Endodermal cell (in vitro differentiated cells): ENCODE data around the gene SMURF1. TPM values are rescaled to one million over a fixed set of nuclear protein-coding genes. Genes with fewer than 3 reads are reported as not detected.
A peak's percentile ranks its signal among the peaks of the same experiment; 100 is the strongest.

Experiments used
- DNase-seq: peaks from one replicate; pipeline ENCODE4 v3.0.0-alpha.2; 2017
- H3K27ac ChIP-seq: 2 replicates; pipeline ENCODE4 v1.5.1; 2013; ENCODE audit warnings: mild to moderate bottlenecking, low read depth, low read length, moderate library complexity
- H3K27me3 ChIP-seq: 2 replicates; pipeline ENCODE4 v1.6.1; 2013; ENCODE audit warnings: mild to moderate bottlenecking, low read length, moderate library complexity; ENCODE audit not compliant: insufficient read depth, control insufficient read depth, poor library complexity, severe bottlenecking
- H3K36me3 ChIP-seq: 2 replicates; pipeline ENCODE4 v1.7.0; 2013; ENCODE audit warnings: mild to moderate bottlenecking, low read length, moderate library complexity; ENCODE audit not compliant: control insufficient read depth, insufficient read depth
- H3K4me1 ChIP-seq: one replicate; pipeline ENCODE4 v1.7.0; 2013; ENCODE audit warnings: low read length; ENCODE audit not compliant: control insufficient read depth, insufficient read depth
- H3K4me3 ChIP-seq: 2 replicates; pipeline ENCODE4 v1.5.1; 2013; ENCODE audit warnings: mild to moderate bottlenecking, low read length, moderate library complexity
- H3K9ac ChIP-seq: 2 replicates; pipeline ENCODE4 v1.6.1; 2013; ENCODE audit warnings: mild to moderate bottlenecking, low read length, moderate library complexity; ENCODE audit not compliant: poor library complexity, severe bottlenecking; ENCODE audit errors: extremely low read depth
- H3K9me3 ChIP-seq: 2 replicates; pipeline ENCODE4 v1.6.1; 2013; ENCODE audit warnings: mild to moderate bottlenecking, low read length, moderate library complexity; ENCODE audit not compliant: control insufficient read depth
- H3K27ac Mint-ChIP-seq: 2 replicates; pipeline ENCODE4 v1.8.0; 2020; ENCODE audit warnings: mixed read lengths
- H3K27me3 Mint-ChIP-seq: 2 replicates; pipeline ENCODE4 v1.8.0; 2021; ENCODE audit warnings: mild to moderate bottlenecking, mixed read lengths; ENCODE audit not compliant: insufficient read depth
- H3K36me3 Mint-ChIP-seq: 2 replicates; pipeline ENCODE4 v1.8.0; 2020; ENCODE audit warnings: low read depth, mixed read lengths
- H3K4me1 Mint-ChIP-seq: 2 replicates; pipeline ENCODE4 v1.8.0; 2020; ENCODE audit warnings: mixed read lengths
- H3K4me3 Mint-ChIP-seq: 2 replicates; pipeline ENCODE4 v1.8.0; 2020; ENCODE audit warnings: mild to moderate bottlenecking, moderate library complexity, mixed read lengths
- H3K9me3 Mint-ChIP-seq: 2 replicates; pipeline ENCODE4 v1.8.0; 2020; ENCODE audit warnings: mild to moderate bottlenecking, mixed read lengths
- CTCF ChIP-seq: fragments of 200-600 bp; sonication (generic); conservative IDR thresholded peaks from 2 replicates; pipeline ENCODE4 v1.5.0; 2021; ENCODE audit warnings: antibody characterized with exemption, mild to moderate bottlenecking
- WGBS, 2 experiments: methylation state at CpG; one replicate each; pipeline versions ENCODE4 v1.1.5 to v1.1.7; 2013; ENCODE audit warnings: missing lambda C conversion rate in 2 of 2, mixed read lengths in 1 of 2; ENCODE audit not compliant: insufficient coverage in 1 of 2, insufficient read length in 1 of 2; 5-methylcytosine and 5-hydroxymethylcytosine counted together
- total RNA-seq, 2 donors: library from RNA; stranded (reverse); fragmentation: NEBNext Ultra II Directional in 1 of 2; extraction: Animal tissue kit (Norgen Biotek cat#: 25700) in 1 of 2; gene quantifications; 2 replicates in 1 of 2; 3 replicates in 1 of 2; pipeline ENCODE4 v1.2.1, GENCODE V29; 2021

SMURF1 gene
- total RNA-seq, 2 donors from 2014 or later, result 31.6 to 38.1 TPM

- Mint-ChIP-seq H3K4me3 (no peak overlapping the region), H3K27ac (no peak overlapping the region), H3K27me3 (no peaks in the 10 kb centered on the region), H3K4me1 (peaks cover 21% of the 10 kb centered on the region), H3K36me3 (peaks cover 27% of the 10 kb centered on the region), H3K9me3 (peaks cover 9% of the 10 kb centered on the region)
- Histone ChIP-seq H3K36me3 (peaks cover 7% of the 10 kb centered on the region), H3K4me3 (no peak overlapping the region), H3K27ac (no peak overlapping the region), H3K4me1 (peaks cover 7% of the 10 kb centered on the region), H3K9me3 (peaks cover 7% of the 10 kb centered on the region), H3K27me3 (no peaks in the 10 kb centered on the region), H3K9ac (no peak overlapping the region)
- no peak for TF ChIP-seq CTCF
- DNase-seq, result no peak
- 90 to 97% methylated on average over 1 to 2 of the region's 2 CpGs for WGBS, 2 experiments
Observed at GRCh38 chr7:99086944-99087343, 57.0 kb downstream of the SMURF1 start.

GRCh38 chr7:99086532-99086931 is 57.4 kb downstream of the SMURF1 start:
- peaks cover 21% of the 10 kb centered on the region for H3K4me1 Mint-ChIP-seq
- TF ChIP-seq CTCF, result no peak
- Histone ChIP-seq H3K36me3 (peaks cover 7% of the 10 kb centered on the region), H3K27ac (no peak overlapping the region), H3K4me1 (peaks cover 7% of the 10 kb centered on the region), H3K9ac (no peak overlapping the region), H3K27me3 (no peaks in the 10 kb centered on the region), H3K9me3 (peaks cover 7% of the 10 kb centered on the region), H3K4me3 (peak overlapping the region; percentile 23)
- H3K27ac Mint-ChIP-seq, result no peak overlapping the region
- H3K4me3 Mint-ChIP-seq, result no peak overlapping the region
- DNase-seq, result no peak
- H3K36me3 Mint-ChIP-seq, result peaks cover 27% of the 10 kb centered on the region
- peaks cover 9% of the 10 kb centered on the region for H3K9me3 Mint-ChIP-seq
- 92 to 95% methylated on average over 4 to 5 of the region's 5 CpGs for WGBS, 2 experiments
- H3K27me3 Mint-ChIP-seq, result no peaks in the 10 kb centered on the region

GRCh38 chr7:99083733-99084132 is 60.2 kb downstream of the SMURF1 start:
- Mint-ChIP-seq H3K9me3 (peaks cover 9% of the 10 kb centered on the region), H3K4me1 (peaks cover 9% of the 10 kb centered on the region), H3K36me3 (peaks cover 26% of the 10 kb centered on the region), H3K27ac (no peak overlapping the region), H3K4me3 (no peak overlapping the region), H3K27me3 (no peaks in the 10 kb centered on the region)
- WGBS, 2 experiments, result 96 to 98% methylated on average over 3 of the region's 3 CpGs
- no peak for TF ChIP-seq CTCF
- DNase-seq, result no peak
- peaks cover 7% of the 10 kb centered on the region for H3K9me3 ChIP-seq
- H3K9ac ChIP-seq, result no peak overlapping the region
- H3K27ac ChIP-seq, result no peak overlapping the region
- H3K27me3 ChIP-seq, result no peaks in the 10 kb centered on the region
- H3K36me3 ChIP-seq, result peaks cover 16% of the 10 kb centered on the region
- H3K4me1 ChIP-seq, result no peaks in the 10 kb centered on the region
- H3K4me3 ChIP-seq, result no peak overlapping the region
